ES-I3 (cell line): ENCODE measurements around the gene RHOC.

Experiments
- H3K36me3 ChIP-seq: 2 replicates; pipeline ENCODE4 v1.6.1; 2013; ENCODE audit warnings: mild to moderate bottlenecking, low read length, control low read depth, moderate library complexity; ENCODE audit not compliant: insufficient read depth
- H3K4me1 ChIP-seq: 2 replicates; pipeline ENCODE4 v1.6.1; 2013; ENCODE audit warnings: mild to moderate bottlenecking, control low read depth, low read length; ENCODE audit not compliant: insufficient read depth
- H3K9ac ChIP-seq: 2 replicates; pipeline ENCODE4 v1.6.1; 2013; ENCODE audit warnings: low read depth, mild to moderate bottlenecking, low read length, moderate library complexity
- H3K9me3 ChIP-seq: 2 replicates; pipeline ENCODE4 v1.6.1; 2013; ENCODE audit warnings: mild to moderate bottlenecking, low read length, moderate library complexity; ENCODE audit not compliant: control insufficient read depth, insufficient read depth

Gene RHOC

DNA sequence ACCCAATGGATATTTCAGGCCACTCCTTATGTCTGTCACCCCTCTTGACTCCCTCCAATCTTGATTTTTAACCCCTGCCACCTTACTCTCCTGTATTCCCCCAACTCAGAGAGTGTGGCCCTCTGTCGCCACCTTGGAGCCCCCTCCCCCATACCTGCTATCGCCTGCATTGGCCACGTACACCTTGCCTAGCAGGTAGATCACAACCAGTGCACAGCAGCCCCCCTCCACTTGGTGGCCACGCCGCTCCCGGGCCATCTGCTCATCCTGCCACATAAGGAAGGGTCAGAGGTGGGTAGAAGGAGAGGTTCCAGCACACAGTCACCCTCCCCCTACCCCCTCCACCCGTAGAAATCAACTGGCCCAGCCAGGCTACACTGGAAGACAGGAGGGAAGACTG, 5.3 kb upstream of the RHOC start:
- H3K36me3 ChIP-seq: no peaks in the 10 kb centered on the region
- H3K4me1 ChIP-seq: peaks cover 31% of the 10 kb centered on the region
- no peak overlapping the region for H3K9ac ChIP-seq
- no peaks in the 10 kb centered on the region for H3K9me3 ChIP-seq

- Histone ChIP-seq H3K9me3 (no peaks in the 10 kb centered on the region), H3K36me3 (no peaks in the 10 kb centered on the region), H3K9ac (0 out of 2 replicates have a peak overlapping the region, but pooled peaks have one; percentile 3), H3K4me1 (peaks cover 30% of the 10 kb centered on the region)
These were observed 4.7 kb upstream of the RHOC start for GRCh38 chr1:112711670-112712069.

DNA sequence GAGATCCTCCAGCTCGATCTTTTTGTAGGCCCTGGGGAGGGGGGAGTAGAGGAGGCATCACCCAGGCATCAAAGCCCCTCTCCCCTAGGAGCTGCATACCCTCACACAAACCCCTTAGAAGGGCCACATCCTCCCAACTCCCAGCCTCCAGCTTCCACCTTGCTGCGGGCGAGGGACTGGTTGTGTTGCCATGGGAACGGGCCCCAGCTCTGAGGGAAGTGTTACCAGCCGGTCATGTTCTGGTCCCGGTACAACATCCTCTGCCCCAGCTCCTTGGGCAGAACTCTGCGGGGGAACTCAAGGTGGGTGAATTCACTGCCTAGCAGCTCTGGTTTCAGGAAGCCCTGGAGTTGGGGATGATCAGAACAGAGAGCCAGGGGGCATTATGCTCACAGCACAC, 4.1 kb upstream of the RHOC start:
- no peaks in the 10 kb centered on the region for H3K36me3 ChIP-seq
- H3K4me1 ChIP-seq: peaks cover 27% of the 10 kb centered on the region
- H3K9me3 ChIP-seq: no peaks in the 10 kb centered on the region
- 0 out of 2 replicates have a peak overlapping the region, but pooled peaks have one; percentile 3 for H3K9ac ChIP-seq

- Histone ChIP-seq H3K9me3 (no peaks in the 10 kb centered on the region), H3K4me1 (peaks cover 32% of the 10 kb centered on the region), H3K36me3 (no peaks in the 10 kb centered on the region), H3K9ac (no peak overlapping the region)
These were observed 3.7 kb upstream of the RHOC start for GRCh38 chr1:112710586-112710985.

DNA sequence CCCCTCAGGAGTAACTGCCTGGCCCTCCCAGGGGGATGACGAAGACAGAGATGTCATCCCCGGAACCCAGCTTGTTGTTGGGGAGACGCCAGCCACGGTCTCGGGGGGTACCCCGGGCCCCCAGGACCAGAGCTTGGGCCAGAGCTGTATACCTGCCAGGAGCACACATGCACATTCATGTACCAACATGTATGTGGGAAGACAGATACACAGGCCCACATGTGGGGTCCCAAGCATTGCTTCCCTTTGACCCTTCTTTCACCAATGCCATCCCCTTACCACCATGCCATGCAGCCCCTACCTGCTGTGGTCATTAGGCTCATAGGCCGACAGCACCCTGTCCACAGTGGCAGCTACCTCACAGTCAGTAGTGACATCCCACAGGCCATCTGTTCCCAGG, 3.2 kb upstream of the RHOC start:
- Histone ChIP-seq H3K9ac (no peak overlapping the region), H3K9me3 (no peaks in the 10 kb centered on the region), H3K36me3 (no peaks in the 10 kb centered on the region), H3K4me1 (peaks cover 35% of the 10 kb centered on the region)

GRCh38 chr1:112708489-112708888, 1.6 kb upstream of the RHOC start:
- Histone ChIP-seq H3K36me3 (no peaks in the 10 kb centered on the region), H3K9ac (no peak overlapping the region), H3K4me1 (peaks cover 42% of the 10 kb centered on the region), H3K9me3 (no peaks in the 10 kb centered on the region)

- Histone ChIP-seq H3K4me1 (peaks cover 39% of the 10 kb centered on the region), H3K9ac (peak overlapping the region; percentile 63; the same call in 1 of the 2 replicates), H3K36me3 (no peaks in the 10 kb centered on the region), H3K9me3 (no peaks in the 10 kb centered on the region)
These were observed 1.1 kb upstream of the RHOC start for GRCh38 chr1:112708002-112708448.

GRCh38 chr1:112707221-112708001, 484 bp upstream of the RHOC start:
- Histone ChIP-seq H3K36me3 (no peaks in the 10 kb centered on the region; the same call in 1 of the 2 replicates), H3K9ac (peak overlapping the region; percentile 63; the same call in 1 of the 2 replicates), H3K9me3 (no peaks in the 10 kb centered on the region), H3K4me1 (peaks cover 32% of the 10 kb centered on the region)

- peaks cover 36% of the 10 kb centered on the region for H3K4me1 ChIP-seq
- no peaks in the 10 kb centered on the region; the same call in 1 of the 2 replicates for H3K36me3 ChIP-seq
- H3K9me3 ChIP-seq: no peaks in the 10 kb centered on the region
- peak overlapping the region; percentile 63; the same call in 1 of the 2 replicates for H3K9ac ChIP-seq
These were observed 1.8 kb downstream of the RHOC start for GRCh38 chr1:112704934-112705627.

- H3K9ac ChIP-seq: peak overlapping the region; percentile 31; the same call in 1 of the 2 replicates
- peaks cover 41% of the 10 kb centered on the region for H3K4me1 ChIP-seq
- no peaks in the 10 kb centered on the region for H3K9me3 ChIP-seq
- no peaks in the 10 kb centered on the region; the same call in 1 of the 2 replicates for H3K36me3 ChIP-seq
These were observed 2.5 kb downstream of the RHOC start for GRCh38 chr1:112704391-112704933.

DNA sequence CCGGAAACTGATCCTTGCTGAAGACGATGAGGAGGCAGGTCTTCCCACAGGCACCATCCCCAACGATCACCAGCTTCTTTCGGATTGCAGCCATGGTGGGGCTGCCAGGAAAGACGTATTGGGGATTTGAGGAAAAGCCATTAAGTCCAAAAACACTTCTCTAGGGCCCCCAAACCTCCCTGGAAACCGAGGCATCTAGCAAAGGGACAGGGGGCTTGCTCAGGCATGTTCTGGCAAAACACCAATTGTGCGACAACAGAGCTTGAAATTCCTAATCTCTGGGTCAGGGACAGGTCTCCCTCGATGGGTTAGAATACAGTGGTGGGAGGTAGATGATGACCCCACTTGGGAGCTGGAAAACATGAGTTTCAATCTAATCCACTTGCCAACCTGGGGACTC, 3.2 kb downstream of the RHOC start:
- Histone ChIP-seq H3K9ac (no peak overlapping the region), H3K36me3 (no peaks in the 10 kb centered on the region; the same call in 1 of the 2 replicates), H3K9me3 (no peaks in the 10 kb centered on the region), H3K4me1 (peaks cover 49% of the 10 kb centered on the region)

DNA sequence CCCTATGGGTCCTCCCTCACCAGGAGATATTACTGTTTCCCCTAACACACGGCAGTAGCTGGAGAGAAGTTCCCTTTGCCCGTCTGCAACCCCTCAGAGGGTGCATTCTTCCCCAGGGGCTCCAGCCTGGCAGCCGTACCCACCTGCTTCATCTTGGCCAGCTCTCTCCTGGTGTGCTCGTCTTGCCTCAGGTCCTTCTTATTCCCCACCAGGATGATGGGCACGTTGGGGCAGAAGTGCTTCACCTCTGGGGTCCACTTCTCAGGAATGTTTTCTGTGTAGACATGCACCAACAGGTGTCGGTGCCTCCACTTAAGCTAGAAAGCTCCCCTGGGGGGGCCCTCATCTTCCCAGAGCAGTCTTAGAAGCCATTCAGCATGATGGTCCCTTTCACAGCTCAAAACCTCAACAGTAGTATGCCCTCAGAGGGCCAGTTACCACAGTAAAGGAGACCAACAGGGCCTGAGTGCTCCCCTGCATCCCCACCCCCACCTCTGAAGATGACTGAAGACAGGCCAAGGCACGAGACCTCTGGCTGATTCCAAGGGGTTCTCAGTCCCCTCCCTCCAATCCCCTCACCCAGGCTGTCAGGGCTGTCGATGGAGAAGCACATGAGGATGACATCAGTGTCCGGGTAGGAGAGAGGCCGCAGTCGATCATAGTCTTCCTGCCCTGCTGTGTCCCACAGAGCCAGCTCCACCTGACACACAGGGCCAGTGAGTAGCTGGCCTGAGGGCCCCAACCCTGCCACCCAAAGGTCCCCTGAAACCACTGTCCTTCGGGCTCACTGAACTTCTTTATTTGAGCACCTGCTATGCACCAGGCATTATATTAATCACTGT, 4.3 kb downstream of the RHOC start:
- no peaks in the 10 kb centered on the region for H3K9me3 ChIP-seq
- peaks cover 57% of the 10 kb centered on the region for H3K4me1 ChIP-seq
- H3K9ac ChIP-seq: no peak overlapping the region
- no peaks in the 10 kb centered on the region; the same call in 1 of the 2 replicates for H3K36me3 ChIP-seq

DNA sequence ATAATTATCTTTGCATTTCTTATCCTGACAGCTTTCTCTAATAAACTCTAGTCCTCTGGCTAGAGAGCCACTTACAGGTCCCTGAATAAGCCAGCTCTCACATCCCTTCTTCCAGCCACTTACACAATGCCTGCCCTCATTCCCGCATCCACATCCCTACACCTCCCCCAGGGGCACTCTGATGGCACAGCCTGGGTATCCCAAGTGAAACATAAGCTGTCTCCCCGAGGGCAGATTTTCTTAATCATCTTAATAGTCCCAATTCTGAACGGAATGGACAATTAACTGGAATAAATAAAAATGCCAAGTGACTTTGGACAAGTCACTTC, 4.9 kb downstream of the RHOC start:
- H3K4me1 ChIP-seq: peaks cover 57% of the 10 kb centered on the region

More for the DNA sequence above, 4.9 kb downstream of the RHOC start:
- Histone ChIP-seq H3K36me3 (no peaks in the 10 kb centered on the region; the same call in 1 of the 2 replicates), H3K9ac (no peak overlapping the region), H3K9me3 (no peaks in the 10 kb centered on the region)
